SK-N-SH treated with all-trans-retinoic acid at 6 μM for 48 hours (cell line): ENCODE results near the gene TTC27.
"Not testable (repeated sequence)": the region's sequence is repeated elsewhere in the genome, so short reads cannot be mapped to it uniquely, and the experiment has no call there.

Experiments
- ATAC-seq: fragments of 200-7000 bp; cut with Tn5 transposase; 3 replicates; pipeline ENCODE4 v1.9.1; 2020; ENCODE audit warnings: mild to moderate bottlenecking, moderate library complexity
- BACH2 ChIP-seq: fragments of 250-450 bp; sonication (Bioruptor Pico); IDR thresholded peaks from 2 replicates; pipeline ENCODE4 v1.9.0; 2021; ENCODE audit warnings: mild to moderate bottlenecking, borderline replicate concordance
- CSDC2 ChIP-seq: fragments of 250-450 bp; sonication (Bioruptor Pico); IDR thresholded peaks from 2 replicates; pipeline ENCODE4 v1.5.0; 2020; ENCODE audit warnings: mild to moderate bottlenecking, moderate library complexity
- GLIS3 ChIP-seq: fragments of 250-450 bp; sonication (Bioruptor Pico); IDR thresholded peaks from 2 replicates; pipeline ENCODE4 v1.5.0; 2020; ENCODE audit warnings: mild to moderate bottlenecking, moderate library complexity
- ISL1 ChIP-seq: fragments of 250-450 bp; sonication (Bioruptor Pico); IDR thresholded peaks from 2 replicates; pipeline ENCODE4 v2.1.2; 2022; ENCODE audit warnings: mild to moderate bottlenecking, moderate library complexity
- OSR1 ChIP-seq: fragments of 250-450 bp; sonication (Bioruptor Pico); IDR thresholded peaks from 2 replicates; pipeline ENCODE4 v1.8.0; 2022; ENCODE audit warnings: moderate library complexity, mild to moderate bottlenecking, inconsistent platforms
- RARB ChIP-seq: fragments of 250-450 bp; sonication (Bioruptor Pico); IDR thresholded peaks from 2 replicates; pipeline ENCODE4 v1.8.0; 2021; ENCODE audit warnings: mild to moderate bottlenecking, moderate library complexity
- TCF4 ChIP-seq: fragments of 250-450 bp; sonication (Bioruptor Pico); IDR thresholded peaks from 2 replicates; pipeline ENCODE4 v1.8.0; 2021; ENCODE audit warnings: mild to moderate bottlenecking, moderate library complexity, borderline replicate concordance
- ZFP3 ChIP-seq: fragments of 250-450 bp; sonication (Bioruptor Pico); IDR thresholded peaks from 2 replicates; pipeline ENCODE4 v1.5.0; 2020; ENCODE audit warnings: mild to moderate bottlenecking, moderate library complexity
- ZFP30 ChIP-seq: fragments of 450-650 bp; formaldehyde crosslinking; IDR thresholded peaks from 2 replicates; pipeline ENCODE4 v1.5.0; 2022; ENCODE audit warnings: mild to moderate bottlenecking, moderate library complexity
- ZNF565 ChIP-seq: fragments of 450-650 bp; formaldehyde crosslinking; conservative IDR thresholded peaks from 2 replicates; pipeline ENCODE4 v1.5.0; 2020; ENCODE audit warnings: low read depth, mild to moderate bottlenecking, moderate library complexity
- ZNF70 ChIP-seq: fragments of 450-650 bp; formaldehyde crosslinking; IDR thresholded peaks from 2 replicates; pipeline ENCODE4 v1.5.0; 2020; ENCODE audit warnings: mild to moderate bottlenecking, moderate library complexity
- ZNF8 ChIP-seq: fragments of 450-650 bp; formaldehyde crosslinking; IDR thresholded peaks from 2 replicates; pipeline ENCODE4 v1.5.0; 2020; ENCODE audit warnings: mild to moderate bottlenecking, moderate library complexity
- TF ChIP-seq, protein P1 (sequence below): fragments of 250-450 bp; sonication (Bioruptor Pico); IDR thresholded peaks from 2 replicates; pipeline ENCODE4 v1.5.0; 2020; ENCODE audit warnings: mild to moderate bottlenecking, moderate library complexity
- TF ChIP-seq, protein P2 (sequence below): fragments of 250-450 bp; sonication (Bioruptor Pico); IDR thresholded peaks from 2 replicates; pipeline ENCODE4 v1.8.0; 2021; ENCODE audit warnings: low read depth, mild to moderate bottlenecking, moderate library complexity, borderline replicate concordance
- TF ChIP-seq, protein P3 (sequence below): fragments of 250-450 bp; sonication (Bioruptor Pico); IDR thresholded peaks from 2 replicates; pipeline ENCODE4 v1.5.1; 2021; ENCODE audit warnings: mild to moderate bottlenecking, moderate library complexity

TTC27 gene

DNA sequence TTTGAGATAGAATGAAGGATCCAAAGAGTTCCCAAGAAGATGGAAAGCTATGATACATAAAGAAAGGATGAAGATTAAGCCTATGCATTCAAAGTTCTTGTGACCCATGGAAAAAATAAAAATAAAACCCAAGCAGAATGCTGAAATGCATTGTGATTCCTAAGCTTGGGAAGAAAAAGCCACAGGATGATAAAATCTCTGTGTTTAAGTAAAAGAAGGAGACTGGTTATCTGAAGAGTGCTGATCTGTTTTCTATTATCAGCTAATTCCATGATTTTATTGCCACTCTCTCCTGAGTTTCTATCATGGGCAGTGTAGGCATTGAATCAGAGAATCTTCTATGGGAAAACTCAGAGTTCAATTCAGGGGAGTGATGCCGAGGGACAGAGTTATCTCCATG, 215.8 kb downstream of the TTC27 start:
- peak; percentile 30; the same call in 1 of the 3 replicates for ATAC-seq
- TF ChIP-seq OSR1 (CRISPR knock-in tag) (no peak), TCF4 (peak; percentile 86; the same call in 1 of the 2 replicates), ZFP3 (no peak), ISL1 (CRISPR knock-in tag) (peak; percentile 25; the same call in 1 of the 2 replicates), ZNF8 (CRISPR knock-in tag) (no peak)
- TF ChIP-seq, protein P1, sequence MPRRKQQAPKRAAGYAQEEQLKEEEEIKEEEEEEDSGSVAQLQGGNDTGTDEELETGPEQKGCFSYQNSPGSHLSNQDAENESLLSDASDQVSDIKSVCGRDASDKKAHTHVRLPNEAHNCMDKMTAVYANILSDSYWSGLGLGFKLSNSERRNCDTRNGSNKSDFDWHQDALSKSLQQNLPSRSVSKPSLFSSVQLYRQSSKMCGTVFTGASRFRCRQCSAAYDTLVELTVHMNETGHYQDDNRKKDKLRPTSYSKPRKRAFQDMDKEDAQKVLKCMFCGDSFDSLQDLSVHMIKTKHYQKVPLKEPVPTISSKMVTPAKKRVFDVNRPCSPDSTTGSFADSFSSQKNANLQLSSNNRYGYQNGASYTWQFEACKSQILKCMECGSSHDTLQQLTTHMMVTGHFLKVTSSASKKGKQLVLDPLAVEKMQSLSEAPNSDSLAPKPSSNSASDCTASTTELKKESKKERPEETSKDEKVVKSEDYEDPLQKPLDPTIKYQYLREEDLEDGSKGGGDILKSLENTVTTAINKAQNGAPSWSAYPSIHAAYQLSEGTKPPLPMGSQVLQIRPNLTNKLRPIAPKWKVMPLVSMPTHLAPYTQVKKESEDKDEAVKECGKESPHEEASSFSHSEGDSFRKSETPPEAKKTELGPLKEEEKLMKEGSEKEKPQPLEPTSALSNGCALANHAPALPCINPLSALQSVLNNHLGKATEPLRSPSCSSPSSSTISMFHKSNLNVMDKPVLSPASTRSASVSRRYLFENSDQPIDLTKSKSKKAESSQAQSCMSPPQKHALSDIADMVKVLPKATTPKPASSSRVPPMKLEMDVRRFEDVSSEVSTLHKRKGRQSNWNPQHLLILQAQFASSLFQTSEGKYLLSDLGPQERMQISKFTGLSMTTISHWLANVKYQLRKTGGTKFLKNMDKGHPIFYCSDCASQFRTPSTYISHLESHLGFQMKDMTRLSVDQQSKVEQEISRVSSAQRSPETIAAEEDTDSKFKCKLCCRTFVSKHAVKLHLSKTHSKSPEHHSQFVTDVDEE (CRISPR knock-in tag), result peak; percentile 43; the same call in 1 of the 2 replicates

DNA sequence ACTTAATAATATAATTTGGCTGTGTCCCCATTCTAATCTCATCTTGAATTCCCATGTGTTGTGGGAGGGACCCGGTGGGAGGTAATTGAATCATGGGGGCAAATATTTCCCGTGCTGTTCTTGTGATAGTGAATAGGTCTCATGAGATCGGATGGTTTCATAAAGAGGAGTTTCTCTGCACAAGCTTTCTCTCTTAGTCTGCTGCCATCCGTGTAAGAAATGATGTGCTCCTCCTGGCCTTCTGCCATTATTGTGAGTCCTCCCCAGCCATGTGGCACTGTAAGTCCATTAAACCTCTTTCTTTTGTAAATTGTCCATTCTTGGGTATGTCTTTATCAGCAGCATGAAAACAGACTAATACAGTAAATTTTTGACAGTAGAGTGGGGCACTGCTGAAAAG, 216.4 kb downstream of the TTC27 start:
- TF ChIP-seq, protein P2, sequence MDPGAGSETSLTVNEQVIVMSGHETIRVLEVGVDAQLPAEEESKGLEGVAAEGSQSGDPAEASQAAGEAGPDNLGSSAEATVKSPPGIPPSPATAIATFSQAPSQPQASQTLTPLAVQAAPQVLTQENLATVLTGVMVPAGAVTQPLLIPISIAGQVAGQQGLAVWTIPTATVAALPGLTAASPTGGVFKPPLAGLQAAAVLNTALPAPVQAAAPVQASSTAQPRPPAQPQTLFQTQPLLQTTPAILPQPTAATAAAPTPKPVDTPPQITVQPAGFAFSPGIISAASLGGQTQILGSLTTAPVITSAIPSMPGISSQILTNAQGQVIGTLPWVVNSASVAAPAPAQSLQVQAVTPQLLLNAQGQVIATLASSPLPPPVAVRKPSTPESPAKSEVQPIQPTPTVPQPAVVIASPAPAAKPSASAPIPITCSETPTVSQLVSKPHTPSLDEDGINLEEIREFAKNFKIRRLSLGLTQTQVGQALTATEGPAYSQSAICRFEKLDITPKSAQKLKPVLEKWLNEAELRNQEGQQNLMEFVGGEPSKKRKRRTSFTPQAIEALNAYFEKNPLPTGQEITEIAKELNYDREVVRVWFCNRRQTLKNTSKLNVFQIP (CRISPR knock-in tag), result no peak
- 0 out of 2 replicates have a peak, but pooled peaks have one; percentile 42 for TF ChIP-seq ZFP3
- TF ChIP-seq TCF4, result no peak
- TF ChIP-seq ZNF8 (CRISPR knock-in tag), result peak; percentile 44; the same call in 1 of the 2 replicates
- no peak for TF ChIP-seq GLIS3 (CRISPR knock-in tag)
- peak; percentile 80 for TF ChIP-seq ZFP30 (CRISPR knock-in tag)
- no peak for TF ChIP-seq RARB (CRISPR knock-in tag)
- no peak for TF ChIP-seq BACH2 (CRISPR knock-in tag)
- TF ChIP-seq, protein P1 (CRISPR knock-in tag), result peak; percentile 2; the same call in 1 of the 2 replicates
- TF ChIP-seq CSDC2 (CRISPR knock-in tag), result no peak
- ATAC-seq, result no peak; the same call in 2 of the 3 replicates

DNA sequence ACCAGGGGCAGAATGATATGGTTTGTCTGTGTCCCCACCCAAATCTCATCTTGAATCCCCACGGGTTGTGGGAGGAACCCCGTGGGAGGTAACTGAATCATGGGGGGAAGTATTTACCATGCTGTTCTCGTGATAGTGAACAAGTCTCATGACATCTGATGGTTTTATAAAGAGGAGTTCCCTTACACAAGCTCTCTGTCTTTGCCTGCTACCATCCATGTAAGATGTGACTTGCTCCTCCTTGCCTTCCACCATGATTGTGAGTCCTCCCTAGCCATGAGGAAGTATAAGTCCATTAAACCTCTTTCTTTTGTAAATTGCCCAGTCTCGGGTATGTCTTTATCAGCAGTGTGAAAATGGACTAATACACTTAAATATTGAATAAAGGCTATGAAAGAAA, 218.4 kb downstream of the TTC27 start:
- not testable (repeated sequence) for ATAC-seq

DNA sequence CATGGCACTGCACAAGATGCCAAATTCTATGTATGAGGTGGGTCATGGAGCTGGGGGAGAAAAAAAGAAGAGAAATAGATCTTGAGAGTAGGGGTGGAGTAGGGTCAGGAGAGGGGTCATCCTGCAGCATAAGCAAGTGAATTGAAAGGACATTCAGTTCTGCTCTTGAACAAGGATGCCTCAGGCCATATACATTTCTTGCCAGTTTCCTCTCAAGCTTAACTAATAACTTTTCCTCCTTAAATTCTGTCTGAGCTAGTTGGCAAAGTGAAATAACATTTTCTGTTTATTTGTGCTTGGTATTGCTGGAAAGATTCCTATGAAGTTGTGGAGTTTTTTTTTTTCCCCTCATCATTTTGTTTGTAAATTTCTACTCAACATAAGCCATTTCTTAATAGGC, 219.9 kb downstream of the TTC27 start:
- TF ChIP-seq RARB (CRISPR knock-in tag) (no peak), ZNF70 (CRISPR knock-in tag) (no peak), ZFP3 (no peak), GLIS3 (CRISPR knock-in tag) (no peak)
- TF ChIP-seq, protein P3, sequence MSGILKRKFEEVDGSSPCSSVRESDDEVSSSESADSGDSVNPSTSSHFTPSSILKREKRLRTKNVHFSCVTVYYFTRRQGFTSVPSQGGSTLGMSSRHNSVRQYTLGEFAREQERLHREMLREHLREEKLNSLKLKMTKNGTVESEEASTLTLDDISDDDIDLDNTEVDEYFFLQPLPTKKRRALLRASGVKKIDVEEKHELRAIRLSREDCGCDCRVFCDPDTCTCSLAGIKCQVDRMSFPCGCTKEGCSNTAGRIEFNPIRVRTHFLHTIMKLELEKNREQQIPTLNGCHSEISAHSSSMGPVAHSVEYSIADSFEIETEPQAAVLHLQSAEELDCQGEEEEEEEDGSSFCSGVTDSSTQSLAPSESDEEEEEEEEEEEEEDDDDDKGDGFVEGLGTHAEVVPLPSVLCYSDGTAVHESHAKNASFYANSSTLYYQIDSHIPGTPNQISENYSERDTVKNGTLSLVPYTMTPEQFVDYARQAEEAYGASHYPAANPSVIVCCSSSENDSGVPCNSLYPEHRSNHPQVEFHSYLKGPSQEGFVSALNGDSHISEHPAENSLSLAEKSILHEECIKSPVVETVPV (CRISPR knock-in tag), result no peak
- ATAC-seq, result no peak

DNA sequence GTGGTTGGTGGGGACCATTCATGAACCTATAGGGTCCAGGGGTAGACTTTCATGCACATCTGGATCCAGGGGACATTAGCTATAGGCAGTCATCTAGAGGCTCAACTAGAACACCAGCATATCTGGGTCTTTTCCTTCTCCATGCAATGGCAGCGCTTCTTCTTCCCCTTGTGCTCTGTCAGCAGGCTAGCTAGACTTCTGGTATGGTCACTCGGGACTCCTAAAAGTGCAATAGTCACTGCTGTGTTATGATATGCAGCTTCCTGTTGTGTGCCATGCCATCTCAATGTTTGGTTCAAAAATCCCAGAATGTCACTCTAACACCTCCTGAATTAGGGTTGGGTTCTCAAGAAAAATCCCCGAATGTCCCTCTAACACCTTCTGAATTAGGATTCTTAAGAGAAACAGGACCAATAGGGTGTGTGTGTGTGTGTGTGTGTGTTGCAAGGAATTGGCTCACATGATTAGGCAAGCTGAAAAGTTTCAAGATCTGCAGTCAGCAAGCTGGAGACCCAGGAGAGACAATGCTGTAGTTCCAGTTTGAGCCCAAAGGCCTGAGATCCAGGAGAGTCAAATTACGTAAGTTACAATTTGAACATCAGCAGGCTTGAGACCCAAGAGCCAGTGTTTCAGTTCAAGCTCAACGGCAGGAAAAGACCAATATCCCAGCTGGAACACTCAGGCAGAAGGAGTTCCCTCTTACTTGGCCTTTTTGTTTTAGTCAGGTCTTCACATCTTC, 221.8 kb downstream of the TTC27 start:
- TF ChIP-seq, protein P1 (CRISPR knock-in tag), result no peak
- no peak for TF ChIP-seq BACH2 (CRISPR knock-in tag)
- TF ChIP-seq TCF4, result no peak
- TF ChIP-seq ZNF565, result no peak
- TF ChIP-seq, protein P2 (CRISPR knock-in tag), result no peak

More for the DNA sequence above, 221.8 kb downstream of the TTC27 start:
- no peak for ATAC-seq
